Nephron progenitor cell (in vitro differentiated cells): Measurements from ENCODE around the gene MFAP4.

Experiments used
- DNase-seq: peaks from one replicate; pipeline ENCODE4 v3.0.0; 2021
- H3K27ac Mint-ChIP-seq: 2 replicates; pipeline ENCODE4 v1.8.0; 2021; ENCODE audit warnings: mild to moderate bottlenecking, moderate library complexity, mixed read lengths
- H3K27me3 Mint-ChIP-seq: 2 replicates; pipeline ENCODE4 v1.8.0; 2021; ENCODE audit warnings: mild to moderate bottlenecking, low read depth, mixed read lengths; ENCODE audit not compliant: poor library complexity
- H3K36me3 Mint-ChIP-seq: 2 replicates; pipeline ENCODE4 v1.8.0; 2021; ENCODE audit warnings: low read depth, mixed read lengths
- H3K4me1 Mint-ChIP-seq: 2 replicates; pipeline ENCODE4 v1.8.0; 2021; ENCODE audit warnings: mixed read lengths
- H3K4me3 Mint-ChIP-seq: 2 replicates; pipeline ENCODE4 v1.8.0; 2021; ENCODE audit warnings: mild to moderate bottlenecking, moderate library complexity, mixed read lengths
- H3K9me3 Mint-ChIP-seq: 2 replicates; pipeline ENCODE4 v1.8.0; 2021; ENCODE audit warnings: mild to moderate bottlenecking, moderate library complexity, mixed read lengths
- TF ChIP-seq, protein P1 (sequence below): fragments of 200-600 bp; sonication (generic); IDR thresholded peaks from 2 replicates; pipeline ENCODE4 v1.5.0; 2021; ENCODE audit warnings: antibody characterized with exemption

Gene MFAP4

DNA sequence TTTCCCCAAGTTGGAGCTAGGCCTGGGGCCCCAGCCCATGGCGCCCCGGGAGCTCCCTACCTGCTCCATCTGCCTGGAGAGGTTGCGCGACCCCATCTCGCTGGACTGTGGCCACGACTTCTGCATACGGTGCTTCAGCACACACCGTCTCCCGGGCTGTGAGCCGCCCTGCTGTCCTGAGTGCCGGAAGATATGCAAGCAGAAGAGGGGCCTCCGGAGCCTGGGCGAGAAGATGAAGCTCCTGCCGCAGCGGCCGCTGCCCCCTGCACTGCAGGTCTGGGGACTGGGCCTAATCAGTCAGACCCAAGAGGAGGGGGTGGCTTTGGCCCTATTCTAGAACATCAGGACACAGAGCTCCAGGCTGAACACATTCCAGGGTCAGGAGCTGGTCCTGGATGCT is 25.5 kb upstream of the MFAP4 start:
- H3K27me3 Mint-ChIP-seq: peaks cover 6% of the 10 kb centered on the region
- H3K9me3 Mint-ChIP-seq: no peaks in the 10 kb centered on the region
- DNase-seq: no peak
- no peak overlapping the region for H3K4me3 Mint-ChIP-seq
- H3K36me3 Mint-ChIP-seq: no peaks in the 10 kb centered on the region
- H3K4me1 Mint-ChIP-seq: peaks cover 34% of the 10 kb centered on the region
- TF ChIP-seq, protein P1, sequence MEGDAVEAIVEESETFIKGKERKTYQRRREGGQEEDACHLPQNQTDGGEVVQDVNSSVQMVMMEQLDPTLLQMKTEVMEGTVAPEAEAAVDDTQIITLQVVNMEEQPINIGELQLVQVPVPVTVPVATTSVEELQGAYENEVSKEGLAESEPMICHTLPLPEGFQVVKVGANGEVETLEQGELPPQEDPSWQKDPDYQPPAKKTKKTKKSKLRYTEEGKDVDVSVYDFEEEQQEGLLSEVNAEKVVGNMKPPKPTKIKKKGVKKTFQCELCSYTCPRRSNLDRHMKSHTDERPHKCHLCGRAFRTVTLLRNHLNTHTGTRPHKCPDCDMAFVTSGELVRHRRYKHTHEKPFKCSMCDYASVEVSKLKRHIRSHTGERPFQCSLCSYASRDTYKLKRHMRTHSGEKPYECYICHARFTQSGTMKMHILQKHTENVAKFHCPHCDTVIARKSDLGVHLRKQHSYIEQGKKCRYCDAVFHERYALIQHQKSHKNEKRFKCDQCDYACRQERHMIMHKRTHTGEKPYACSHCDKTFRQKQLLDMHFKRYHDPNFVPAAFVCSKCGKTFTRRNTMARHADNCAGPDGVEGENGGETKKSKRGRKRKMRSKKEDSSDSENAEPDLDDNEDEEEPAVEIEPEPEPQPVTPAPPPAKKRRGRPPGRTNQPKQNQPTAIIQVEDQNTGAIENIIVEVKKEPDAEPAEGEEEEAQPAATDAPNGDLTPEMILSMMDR: no peak
- H3K27ac Mint-ChIP-seq: no peak overlapping the region

DNA sequence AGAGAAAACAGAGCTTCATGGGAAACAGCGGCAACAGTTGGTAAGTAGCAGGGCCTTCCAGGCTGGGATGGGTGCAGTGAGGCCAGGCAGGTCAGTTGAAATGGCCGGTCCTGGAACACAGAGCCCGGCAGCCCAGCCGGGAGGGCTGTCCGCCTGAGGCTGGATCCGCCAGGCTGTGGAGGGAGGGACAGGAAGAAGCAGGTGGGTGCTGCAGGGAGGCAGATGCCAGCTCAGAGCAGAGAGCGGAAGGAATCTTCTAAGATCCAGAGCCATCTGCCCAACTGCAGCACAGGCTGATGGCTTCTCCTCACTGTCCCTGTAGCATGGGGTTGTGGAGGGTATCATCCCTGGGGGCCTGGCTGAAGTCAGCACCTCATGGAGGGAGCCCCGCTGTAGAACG is 24.6 kb upstream of the MFAP4 start:
- no peak overlapping the region for H3K4me3 Mint-ChIP-seq

DNA sequence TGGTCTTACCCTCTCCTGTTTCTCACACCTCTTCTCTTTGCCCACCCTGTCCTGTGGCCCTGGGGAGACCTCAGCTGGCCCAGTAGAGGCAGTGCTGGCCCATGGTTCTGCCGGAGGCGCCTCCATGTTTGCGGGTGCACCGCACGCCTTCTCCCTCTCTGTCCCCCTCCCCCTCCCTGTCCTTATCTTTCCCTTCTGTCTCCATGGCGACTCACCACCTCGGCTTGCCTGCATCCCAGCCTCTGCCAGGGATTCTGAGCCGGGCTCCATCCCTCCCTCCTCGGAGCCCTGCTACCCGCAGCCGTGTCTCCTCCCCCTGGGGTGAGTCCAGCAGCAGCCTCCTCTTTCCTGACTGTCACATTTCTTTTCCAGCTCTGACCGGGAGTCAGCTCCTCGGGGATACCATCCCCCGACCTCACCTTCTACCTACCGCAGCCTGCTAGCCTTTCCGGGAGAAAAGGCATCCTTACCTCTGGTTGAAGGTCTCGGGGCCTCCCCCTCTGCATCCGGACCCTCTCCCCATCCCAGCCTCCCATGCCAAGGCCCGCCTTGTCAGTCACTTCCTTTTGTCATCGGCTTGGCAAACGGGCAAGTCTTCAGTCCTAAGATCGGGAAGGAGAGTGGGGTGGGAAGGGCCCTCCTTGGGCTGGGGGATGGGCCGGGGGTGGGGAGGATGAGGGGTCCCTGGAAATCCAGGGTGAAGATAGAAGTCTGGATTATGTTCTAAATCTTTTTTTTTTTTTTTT is 24.1 kb upstream of the MFAP4 start, which contains the start of gene RNF112:
Gene RNF112 (plus strand): TSS at position 358 of the 746 bp plus-strand sequence. CDS start 177 bp downstream, at position 535.
- H3K36me3 Mint-ChIP-seq: no peaks in the 10 kb centered on the region
- H3K4me1 Mint-ChIP-seq: peaks cover 34% of the 10 kb centered on the region
- H3K27ac Mint-ChIP-seq: no peak within 1 kb of the TSS
- peaks cover 4% of the 10 kb centered on the region for H3K27me3 Mint-ChIP-seq
- no peak for DNase-seq
- H3K4me3 Mint-ChIP-seq: no peak within 1 kb of the TSS
- TF ChIP-seq, protein P1: no peak
- H3K9me3 Mint-ChIP-seq: no peaks in the 10 kb centered on the region

More for the DNA sequence above, 24.6 kb upstream of the MFAP4 start:
- no peak for DNase-seq
- H3K27ac Mint-ChIP-seq: no peak overlapping the region
- H3K4me1 Mint-ChIP-seq: peaks cover 34% of the 10 kb centered on the region
- H3K27me3 Mint-ChIP-seq: peaks cover 6% of the 10 kb centered on the region
- TF ChIP-seq, protein P1: no peak
- H3K36me3 Mint-ChIP-seq: no peaks in the 10 kb centered on the region
- no peaks in the 10 kb centered on the region for H3K9me3 Mint-ChIP-seq

DNA sequence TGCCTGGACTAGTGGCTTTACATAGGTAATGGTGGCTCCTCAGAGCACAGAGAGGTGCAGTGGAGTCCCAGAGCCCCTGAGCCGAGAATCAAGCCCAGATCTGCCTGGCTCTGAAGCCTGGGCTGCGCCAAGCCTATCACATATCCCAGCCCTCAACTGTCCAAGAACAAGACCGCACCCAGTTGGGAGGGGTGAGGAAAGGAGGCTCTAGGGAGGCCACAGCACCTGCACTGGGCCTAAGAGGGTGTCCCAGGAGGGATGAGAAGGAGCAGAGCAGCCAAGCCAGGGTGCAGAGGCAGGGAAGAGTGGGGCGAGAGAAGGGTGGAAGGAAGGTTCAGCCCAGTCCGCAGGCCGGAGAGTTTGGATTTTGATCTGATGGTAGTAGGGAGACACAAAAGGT is 23.1 kb upstream of the MFAP4 start:
- peaks cover 3% of the 10 kb centered on the region for H3K27me3 Mint-ChIP-seq
- H3K27ac Mint-ChIP-seq: no peak overlapping the region
- no peaks in the 10 kb centered on the region for H3K9me3 Mint-ChIP-seq
- peaks cover 30% of the 10 kb centered on the region for H3K4me1 Mint-ChIP-seq
- H3K36me3 Mint-ChIP-seq: no peaks in the 10 kb centered on the region
- no peak for DNase-seq
- H3K4me3 Mint-ChIP-seq: no peak overlapping the region
- TF ChIP-seq, protein P1: no peak

DNA sequence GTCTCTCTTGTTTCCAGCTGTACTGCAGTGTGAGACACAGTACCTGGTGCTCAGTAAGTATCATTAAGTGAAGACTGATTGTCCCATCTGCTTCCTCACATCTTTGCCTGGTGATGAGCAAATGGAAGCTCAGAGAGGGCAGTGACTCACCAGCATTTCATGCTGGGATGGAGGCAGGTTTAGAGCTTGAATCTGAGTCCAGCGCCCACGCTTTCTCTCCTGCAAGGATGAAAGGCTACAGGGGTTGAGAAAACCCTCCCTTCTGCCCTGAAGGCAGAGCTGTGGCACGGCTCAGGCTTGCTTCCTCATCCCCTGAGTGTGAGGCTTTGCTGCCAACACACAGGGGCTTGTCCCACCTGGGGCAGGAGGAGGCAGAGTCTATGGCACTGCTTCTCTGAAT is 22.5 kb upstream of the MFAP4 start:
- H3K9me3 Mint-ChIP-seq: no peaks in the 10 kb centered on the region
- H3K27ac Mint-ChIP-seq: no peak overlapping the region
- peaks cover 3% of the 10 kb centered on the region for H3K27me3 Mint-ChIP-seq
- no peak overlapping the region for H3K4me3 Mint-ChIP-seq
- H3K36me3 Mint-ChIP-seq: no peaks in the 10 kb centered on the region
- DNase-seq: no peak
- TF ChIP-seq, protein P1: no peak
- H3K4me1 Mint-ChIP-seq: peaks cover 25% of the 10 kb centered on the region

DNA sequence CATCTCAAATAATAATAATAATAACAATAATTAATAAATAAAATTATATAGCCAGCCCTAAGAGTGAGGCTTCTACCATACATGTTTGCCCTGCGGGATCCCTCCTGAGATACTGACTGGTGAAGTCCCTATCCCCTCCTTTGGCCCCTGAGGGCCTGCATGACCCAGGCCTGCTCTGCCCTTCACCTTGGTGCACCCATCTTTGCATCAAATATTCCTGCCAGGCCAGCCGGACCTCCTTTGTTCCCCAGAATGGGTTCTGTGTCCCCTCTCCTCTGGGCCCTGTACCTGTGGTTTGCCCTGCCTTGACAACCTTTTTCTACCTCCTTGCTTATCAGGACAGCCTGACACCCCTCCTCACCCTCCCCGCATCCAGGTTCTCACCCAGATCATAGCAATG is 22.1 kb upstream of the MFAP4 start:
- H3K27me3 Mint-ChIP-seq: peaks cover 3% of the 10 kb centered on the region
- TF ChIP-seq, protein P1: no peak
- no peak overlapping the region for H3K4me3 Mint-ChIP-seq
- no peak for DNase-seq
- H3K36me3 Mint-ChIP-seq: no peaks in the 10 kb centered on the region
- H3K9me3 Mint-ChIP-seq: no peaks in the 10 kb centered on the region
- H3K4me1 Mint-ChIP-seq: peaks cover 24% of the 10 kb centered on the region
- no peak overlapping the region for H3K27ac Mint-ChIP-seq
